HFF-Myc (cell line): ENCODE data around the gene CAPS.
"Not testable (repeated sequence)": the region's sequence is repeated elsewhere in the genome, so short reads cannot be mapped to it uniquely, and the experiment has no call there.

Source experiments
- DNase-seq: peaks from one replicate; pipeline ENCODE4 v3.0.0-alpha.2; 2011; ENCODE audit warnings: low read depth; ENCODE audit errors: extremely low read depth
- H3K4me3 ChIP-seq: replicated peaks from 2 replicates; pipeline ENCODE4 v1.5.1; 2011; ENCODE audit warnings: low read depth, mild to moderate bottlenecking, control low read depth, low read length
- TF ChIP-seq, protein P1 (sequence below): IDR thresholded peaks from 2 replicates; pipeline ENCODE4 v1.5.1; 2012; ENCODE audit warnings: mild to moderate bottlenecking, low read depth, low read length, control low read depth; ENCODE audit errors: missing control alignments

CAPS gene

DNA sequence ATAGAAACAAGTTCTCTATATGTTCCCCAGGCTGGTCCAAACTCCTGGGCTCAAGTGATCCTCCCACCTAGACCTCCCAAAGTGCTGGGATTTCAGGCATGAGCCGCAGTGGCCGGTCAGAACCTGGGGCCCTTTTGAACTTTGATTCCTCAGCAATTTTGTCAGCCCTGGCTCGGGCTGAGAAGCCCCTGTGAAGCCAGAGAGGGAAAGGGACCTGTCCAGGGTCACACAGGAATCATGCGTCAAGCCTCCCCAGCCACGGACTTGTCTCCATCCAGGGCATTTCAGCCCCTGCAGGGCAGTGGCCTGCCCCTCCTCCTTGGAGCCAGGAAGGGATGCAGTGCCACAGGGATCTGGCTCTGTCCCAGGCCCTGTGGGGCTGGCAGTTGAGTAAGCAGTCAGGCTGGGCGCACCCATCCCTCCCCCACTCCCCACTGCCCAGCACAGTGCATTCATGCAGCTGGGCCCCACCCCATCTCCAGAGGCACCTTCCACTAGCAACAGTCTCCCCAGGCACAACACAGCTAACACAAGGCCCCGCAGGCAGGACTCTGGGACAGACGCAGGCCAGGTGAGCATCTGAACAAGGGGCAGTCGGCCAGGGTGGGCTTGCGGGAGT lies at the start of gene CAPS:
TSS of gene CAPS (plus strand) at position 516 of the 619 bp plus-strand sequence. CDS start 153 bp downstream, outside the sequence.
- no peak within 1 kb of the TSS for H3K4me3 ChIP-seq
- TF ChIP-seq, protein P1, sequence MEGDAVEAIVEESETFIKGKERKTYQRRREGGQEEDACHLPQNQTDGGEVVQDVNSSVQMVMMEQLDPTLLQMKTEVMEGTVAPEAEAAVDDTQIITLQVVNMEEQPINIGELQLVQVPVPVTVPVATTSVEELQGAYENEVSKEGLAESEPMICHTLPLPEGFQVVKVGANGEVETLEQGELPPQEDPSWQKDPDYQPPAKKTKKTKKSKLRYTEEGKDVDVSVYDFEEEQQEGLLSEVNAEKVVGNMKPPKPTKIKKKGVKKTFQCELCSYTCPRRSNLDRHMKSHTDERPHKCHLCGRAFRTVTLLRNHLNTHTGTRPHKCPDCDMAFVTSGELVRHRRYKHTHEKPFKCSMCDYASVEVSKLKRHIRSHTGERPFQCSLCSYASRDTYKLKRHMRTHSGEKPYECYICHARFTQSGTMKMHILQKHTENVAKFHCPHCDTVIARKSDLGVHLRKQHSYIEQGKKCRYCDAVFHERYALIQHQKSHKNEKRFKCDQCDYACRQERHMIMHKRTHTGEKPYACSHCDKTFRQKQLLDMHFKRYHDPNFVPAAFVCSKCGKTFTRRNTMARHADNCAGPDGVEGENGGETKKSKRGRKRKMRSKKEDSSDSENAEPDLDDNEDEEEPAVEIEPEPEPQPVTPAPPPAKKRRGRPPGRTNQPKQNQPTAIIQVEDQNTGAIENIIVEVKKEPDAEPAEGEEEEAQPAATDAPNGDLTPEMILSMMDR = no peak
- no peak for DNase-seq

DNA sequence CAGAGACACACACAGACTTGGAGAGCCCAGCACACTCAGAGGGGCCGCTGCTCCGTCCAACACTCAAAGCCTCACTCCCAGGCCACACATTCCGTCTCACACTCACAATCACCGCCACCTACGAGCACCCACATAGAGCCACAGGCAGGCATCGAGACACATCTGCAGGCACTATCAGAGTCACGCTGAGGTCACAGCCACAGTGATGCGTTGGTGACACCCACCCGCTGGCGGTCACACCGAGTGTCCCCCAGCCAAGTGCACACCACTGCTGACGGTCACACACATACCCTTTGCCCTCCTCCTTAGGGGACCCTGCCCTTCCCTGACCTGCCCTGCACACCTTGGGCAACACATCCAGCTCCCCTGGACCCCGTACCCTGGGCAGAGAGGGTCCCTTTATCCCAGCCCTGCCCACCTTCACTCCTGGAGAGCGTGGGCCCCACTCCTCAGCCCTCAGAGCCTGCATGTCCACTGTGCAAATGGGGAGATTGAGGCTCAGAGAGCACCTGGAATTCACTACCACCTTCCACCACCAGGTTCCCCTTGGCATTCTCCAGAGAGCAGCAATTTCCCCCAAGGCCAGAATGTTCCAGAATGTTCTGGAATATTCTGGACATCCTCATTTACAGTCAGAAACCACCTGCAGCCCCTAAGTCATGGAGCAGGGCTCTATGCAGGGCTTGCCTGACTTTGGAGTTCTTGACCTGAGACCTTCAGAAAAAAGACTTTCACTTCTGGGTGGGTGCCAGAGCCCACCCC lies 49.1 kb upstream of the CAPS start:
- DNase-seq = no peak
- TF ChIP-seq, protein P1 = no peak
- no peak overlapping the region for H3K4me3 ChIP-seq

DNA sequence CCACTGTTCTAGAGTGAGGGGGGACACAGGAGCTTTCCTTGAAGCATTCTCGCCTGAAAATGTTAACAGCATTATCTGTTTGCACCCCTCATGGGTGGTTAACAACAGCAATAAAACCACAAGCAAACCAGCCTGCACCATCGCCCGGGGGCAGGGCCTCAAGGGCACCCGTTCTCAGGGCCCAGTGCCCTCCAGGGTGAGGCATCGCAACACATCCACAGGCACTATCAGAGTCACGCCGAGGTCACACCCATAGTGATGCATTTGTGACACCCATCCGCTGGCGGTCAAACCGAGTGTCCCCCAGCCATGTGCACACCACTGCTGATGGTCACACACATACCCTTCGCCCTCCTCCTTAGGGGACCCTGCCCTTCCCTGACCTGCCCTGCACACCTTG lies 48.3 kb upstream of the CAPS start:
- no peak overlapping the region for H3K4me3 ChIP-seq
- DNase-seq = no peak
- TF ChIP-seq, protein P1 = no peak

DNA sequence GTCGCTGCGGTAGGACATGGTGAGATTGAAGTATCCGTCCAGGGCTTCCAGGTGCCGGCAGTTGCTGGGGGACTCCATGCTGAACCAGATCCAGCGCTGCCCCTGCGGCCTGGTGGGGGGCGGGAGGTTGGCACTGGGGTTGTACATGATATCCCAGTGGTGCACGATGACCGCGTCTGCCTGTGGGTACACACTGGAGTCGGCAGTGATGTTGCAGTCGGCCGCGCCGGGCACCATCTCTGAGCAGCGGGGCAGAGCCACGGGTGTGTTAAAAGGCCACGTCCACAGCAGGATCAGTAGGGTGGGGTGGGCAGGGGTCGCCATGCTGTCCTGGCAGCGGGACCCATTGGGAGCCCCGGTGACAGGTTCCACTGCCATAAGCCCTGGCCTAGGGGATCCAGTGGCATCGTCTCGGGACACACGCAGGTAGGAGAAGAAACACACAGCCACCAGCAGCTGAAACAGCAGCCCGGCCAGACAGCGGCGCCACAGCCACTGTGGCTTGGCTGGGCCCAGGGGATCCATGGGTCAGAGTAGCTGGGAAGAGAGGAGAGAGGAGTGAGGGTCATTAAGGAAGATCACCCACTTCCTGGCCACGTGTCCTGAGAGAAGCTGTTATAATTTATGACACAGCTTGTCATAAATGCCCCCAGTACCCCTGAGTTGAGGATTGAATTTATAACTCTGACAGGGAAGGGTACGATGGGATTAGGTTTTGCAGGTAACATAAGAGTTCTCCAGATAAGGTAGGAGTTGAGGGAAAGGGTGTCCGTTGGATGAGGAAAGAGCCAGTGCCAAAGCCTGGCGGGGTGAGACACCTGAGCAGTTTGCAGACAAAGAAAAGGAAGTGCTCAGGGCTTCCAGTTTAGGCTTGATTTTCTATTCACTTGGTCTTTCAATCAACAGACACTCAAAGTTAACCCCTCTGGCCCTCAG lies 46.6 kb upstream of the CAPS start:
- H3K4me3 ChIP-seq = no peak overlapping the region
- TF ChIP-seq, protein P1 = no peak
- DNase-seq = no peak

DNA sequence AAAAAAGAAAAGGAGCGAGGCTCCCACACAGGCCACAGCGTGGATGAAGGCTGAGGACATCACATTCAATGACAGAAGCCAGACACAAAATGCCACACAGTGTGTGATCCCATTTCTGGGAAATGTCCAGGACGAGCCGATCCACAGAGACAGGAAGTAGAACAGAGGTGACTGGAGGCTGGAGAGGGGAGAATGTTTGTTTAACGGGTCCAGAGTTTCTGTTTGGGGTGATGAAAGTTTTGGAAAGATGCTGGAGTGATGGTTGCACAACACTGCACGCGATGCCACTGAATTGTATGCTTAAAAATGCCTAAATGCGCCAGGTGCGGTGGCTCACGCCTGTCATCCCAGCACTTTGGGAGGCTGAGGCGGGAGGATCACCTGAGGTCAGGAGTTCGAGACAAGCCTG lies 43.1 kb upstream of the CAPS start:
- no peak overlapping the region for H3K4me3 ChIP-seq
- DNase-seq = no peak
- TF ChIP-seq, protein P1 = no peak

DNA sequence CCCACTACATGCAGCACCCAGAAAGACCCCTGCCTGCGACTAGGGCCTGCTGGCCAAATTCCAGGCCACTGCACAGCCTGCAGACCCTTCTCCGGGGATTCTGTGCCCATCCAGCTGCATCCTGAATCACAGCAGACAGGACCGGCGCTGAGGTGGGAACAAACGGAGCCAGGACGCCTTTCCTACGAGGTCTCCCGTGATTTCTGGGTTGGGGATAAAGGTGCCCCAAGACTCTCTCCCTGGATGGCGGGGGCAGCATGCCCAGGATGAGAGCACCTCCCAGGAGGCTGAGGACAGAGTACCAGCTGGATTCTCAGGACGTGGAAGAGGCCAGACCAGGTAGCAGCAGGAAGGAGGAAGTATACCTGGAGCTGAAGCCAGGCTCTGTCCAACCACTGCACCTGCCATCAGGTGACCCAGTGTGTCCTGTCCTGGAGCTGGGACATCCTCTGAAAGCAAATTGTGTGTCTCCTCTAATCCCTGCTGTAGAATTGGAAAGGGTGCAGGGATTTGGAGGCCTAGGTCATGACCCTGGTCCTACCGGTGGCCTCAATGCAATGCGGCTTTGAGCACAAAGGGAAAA lies 40.3 kb upstream of the CAPS start:
- H3K4me3 ChIP-seq = no peak overlapping the region
- DNase-seq = no peak
- TF ChIP-seq, protein P1 = no peak

GRCh38 chr19:5874496-5874895 lies 39.6 kb upstream of the CAPS start:
- not testable (repeated sequence) for H3K4me3 ChIP-seq, DNase-seq
